HepG2 (cell line): ENCODE results near the gene HAUS7. TPM values are rescaled to one million over a fixed set of nuclear protein-coding genes. Genes with fewer than 3 reads are reported as not detected.

Experiments used
- ATAC-seq: fragments of 200-7000 bp; cut with Tn5 transposase; 3 replicates; pipeline ENCODE4 v1.9.1; 2020; ENCODE audit warnings: mild to moderate bottlenecking, moderate library complexity
- BruUV-seq: library from RNA; stranded (reverse); fragments of 400-500 nt; replicated peaks from 2 replicates; lab custom pipeline; 2021; lab: Mats Ljungman, UMichigan
- CTCF ChIA-PET: fragments of 300-600 bp; formaldehyde crosslinking; extraction: SDS; loops from one replicate; lab custom pipeline; 2021; ENCODE audit warnings: low total read pairs, inconsistent platforms, low intra/inter-chr PET ratio; lab: Yijun Ruan, JAX
- POLR2A ChIA-PET: fragments of 350-600 bp; sonication (Branson Sonifier 250); formaldehyde crosslinking; loops from one replicate; lab custom pipeline; 2020; ENCODE audit warnings: antibody characterized with exemption, inconsistent platforms; lab: Yijun Ruan, JAX
- DNase-seq: peaks from one replicate; pipeline ENCODE4 v3.0.0-alpha.2; 2015; ENCODE audit warnings: low spot score
- FAIRE-seq: peaks from 3 replicates; lab custom pipeline; 2011; peaks lifted over from hg19 to GRCh38; lab: Jason Lieb, UNC
- H2AFZ ChIP-seq: one replicate; pipeline ENCODE4 v1.6.1; 2011; ENCODE audit warnings: low read length, inconsistent platforms
- H3K27ac ChIP-seq: fragments of 300-600 bp; 3 replicates; pipeline ENCODE4 v1.8.0; 2011; ENCODE audit warnings: mixed run types, mild to moderate bottlenecking, mixed read lengths, low read length, inconsistent platforms; ENCODE audit not compliant: insufficient read depth; ENCODE audit errors: extremely low read length
- H3K27me3 ChIP-seq, 2 experiments: fragments of 200-600 bp in 1 of 2; 2 replicates in 1 of 2; 3 replicates in 1 of 2; pipeline versions ENCODE4 v1.6.0 to v1.8.0; 2011; ENCODE audit warnings: low read length in 2 of 2, mild to moderate bottlenecking in 2 of 2, moderate library complexity in 2 of 2, inconsistent platforms in 1 of 2; ENCODE audit not compliant: insufficient read depth in 2 of 2, control insufficient read depth in 1 of 2
- H3K36me3 ChIP-seq, 2 experiments: fragments of 200-600 bp in 1 of 2; replicated peaks in 1 of 2; 2 replicates in 1 of 2; 3 replicates in 1 of 2; pipeline versions ENCODE4 v1.5.1 to v1.8.0; 2011; ENCODE audit warnings: low read length in 2 of 2, inconsistent platforms in 1 of 2; ENCODE audit not compliant: insufficient read depth in 2 of 2, control insufficient read depth in 1 of 2
- H3K4me1 ChIP-seq: 2 replicates; pipeline ENCODE4 v1.5.1; 2012; ENCODE audit warnings: low read length, inconsistent platforms; ENCODE audit not compliant: insufficient read depth
- H3K4me2 ChIP-seq: 2 replicates; pipeline ENCODE4 v1.6.0; 2011; ENCODE audit warnings: low read depth, low read length, inconsistent platforms
- H3K4me3 ChIP-seq, 3 experiments: fragments of 200-600 bp in 1 of 3; sonication (generic), shearing (Covaris generic) in 1 of 3; replicated peaks in 1 of 3; 2 replicates each; pipeline ENCODE4 v1.5.1; 2011 to 2016; ENCODE audit warnings: low read length in 3 of 3, inconsistent platforms in 2 of 3, low read depth in 2 of 3, mild to moderate bottlenecking in 2 of 3, control low read depth in 1 of 3, mixed read lengths in 1 of 3; ENCODE audit not compliant: insufficient read depth in 1 of 3
- H3K79me2 ChIP-seq: one replicate; pipeline ENCODE4 v1.6.1; 2011; ENCODE audit warnings: low read length, inconsistent platforms; ENCODE audit not compliant: insufficient read depth
- H3K9ac ChIP-seq: 2 replicates; pipeline ENCODE4 v1.6.0; 2011; ENCODE audit warnings: mild to moderate bottlenecking, low read depth, low read length, inconsistent platforms; ENCODE audit not compliant: insufficient read depth
- H3K9me3 ChIP-seq: 2 replicates; pipeline ENCODE4 v1.5.1; 2012; ENCODE audit warnings: mild to moderate bottlenecking, low read length
- H4K20me1 ChIP-seq: 2 replicates; pipeline ENCODE4 v1.6.0; 2011; ENCODE audit warnings: inconsistent platforms, mild to moderate bottlenecking, low read length, moderate library complexity; ENCODE audit not compliant: insufficient read depth
- BORCS8-MEF2B ChIP-seq: sonication (generic); formaldehyde crosslinking; IDR thresholded peaks from 2 replicates; pipeline ENCODE4 v1.8.0; 2022; ENCODE audit warnings: mild to moderate bottlenecking, missing genetic modification reagents
- CHCHD3 ChIP-seq: sonication (generic); formaldehyde crosslinking; IDR thresholded peaks from 2 replicates; pipeline ENCODE4 v1.8.0; 2022; ENCODE audit warnings: mild to moderate bottlenecking, missing genetic modification reagents, moderate library complexity
- HHEX ChIP-seq: IDR thresholded peaks from 2 replicates; pipeline ENCODE4 v1.6.1; 2016; ENCODE audit warnings: control low read depth
- HIVEP1 ChIP-seq: sonication (generic); formaldehyde crosslinking; IDR thresholded peaks from 2 replicates; pipeline ENCODE4 v1.4.0; 2020; ENCODE audit warnings: mild to moderate bottlenecking, missing genetic modification reagents
- MIER3 ChIP-seq: IDR thresholded peaks from 2 replicates; pipeline ENCODE4 v1.6.1; 2016; ENCODE audit warnings: missing compliant biosample characterization, borderline replicate concordance
- PAX8 ChIP-seq: sonication (generic); formaldehyde crosslinking; IDR thresholded peaks from 2 replicates; pipeline ENCODE4 v1.8.0; 2022; ENCODE audit warnings: mild to moderate bottlenecking, missing genetic modification reagents, borderline replicate concordance
- SIX1 ChIP-seq: sonication (generic); formaldehyde crosslinking; IDR thresholded peaks from 2 replicates; pipeline ENCODE4 v1.4.0; 2020; ENCODE audit warnings: missing genetic modification reagents, borderline replicate concordance
- SMAD3 ChIP-seq: sonication (generic); formaldehyde crosslinking; IDR thresholded peaks from 2 replicates; pipeline ENCODE4 v1.4.0; 2020; ENCODE audit warnings: missing genetic modification reagents
- SMYD3 ChIP-seq: sonication (generic); formaldehyde crosslinking; IDR thresholded peaks from 2 replicates; pipeline ENCODE4 v1.8.1; 2023; ENCODE audit warnings: mild to moderate bottlenecking, missing genetic modification reagents
- SRF ChIP-seq: IDR thresholded peaks from 2 replicates; pipeline ENCODE4 v1.6.1; 2011; ENCODE audit warnings: mild to moderate bottlenecking, low read depth, low read length, moderate library complexity
- SSRP1 ChIP-seq: IDR thresholded peaks from 2 replicates; pipeline ENCODE4 v1.6.1; 2016; ENCODE audit warnings: control low read depth
- ZBTB3 ChIP-seq: sonication (generic); formaldehyde crosslinking; IDR thresholded peaks from 2 replicates; pipeline ENCODE4 v1.4.0; 2020; ENCODE audit warnings: low read depth, mild to moderate bottlenecking, moderate library complexity, missing genetic modification reagents, borderline replicate concordance
- ZC3H13 ChIP-seq: sonication (generic); formaldehyde crosslinking; IDR thresholded peaks from 2 replicates; pipeline ENCODE4 v1.8.1; 2023; ENCODE audit warnings: mild to moderate bottlenecking, missing genetic modification reagents, moderate library complexity
- ZNF672 ChIP-seq: sonication (generic); formaldehyde crosslinking; IDR thresholded peaks from 2 replicates; pipeline ENCODE4 v1.8.1; 2022; ENCODE audit warnings: missing genetic modification reagents
- ZNF749 ChIP-seq: sonication (generic); formaldehyde crosslinking; IDR thresholded peaks from 2 replicates; pipeline ENCODE4 v1.8.0; 2022; ENCODE audit warnings: mild to moderate bottlenecking, missing genetic modification reagents, moderate library complexity, borderline replicate concordance
- ZNF782 ChIP-seq: sonication (generic); formaldehyde crosslinking; IDR thresholded peaks from 2 replicates; pipeline ENCODE4 v1.4.0; 2020; ENCODE audit warnings: missing genetic modification reagents, mild to moderate bottlenecking, borderline replicate concordance
- WGBS: methylation state at CpG from one replicate; pipeline ENCODE4 v1.1.6; 2017; ENCODE audit warnings: low lambda C conversion rate; 5-methylcytosine and 5-hydroxymethylcytosine counted together
- in situ Hi-C: cut with HindIII; loops from 2 replicates; pipeline ENCODE4 v1.10.0; 2017; ENCODE audit warnings: low pct_unique_long_range_greater_than_20kb; ENCODE audit not compliant: extremely low pct_ligation_motif_present
- intact Hi-C: fragments of 100-400 bp; cut with micrococcal nuclease; formaldehyde crosslinking; loops from one replicate; pipeline ENCODE4 v1.10.0; 2022; ENCODE audit not compliant: unreplicated experiment
- polyA plus RNA-seq, 8 experiments: library from polyadenylated mRNA; depleted of rRNA in 3 of 8; stranded (reverse) in 7 of 8; unstranded in 1 of 8; fragments of >200 nt; fragmentation: Illumina TruSeq in 4 of 8; extraction: Trizol in 4 of 8; gene quantifications; 2 replicates each; pipeline versions ENCODE4 v1.2.1 to v1.2.3, GENCODE V29; 2011 to 2016; ENCODE audit warnings: low read depth in 4 of 8, missing spikeins in 1 of 8, mixed read lengths in 1 of 8; ENCODE audit not compliant: insufficient read depth in 1 of 8
- total RNA-seq, 5 experiments: library from RNA; depleted of rRNA; stranded (reverse); fragments of >200 nt; fragmentation: Illumina TruSeq; extraction: Trizol; gene quantifications; 2 replicates each; pipeline ENCODE4 v1.2.3, GENCODE V29; 2016; ENCODE audit warnings: low read depth in 1 of 5
- TF ChIP-seq, protein P1 (sequence below): IDR thresholded peaks from 2 replicates; pipeline ENCODE4 v1.6.1; 2016; ENCODE audit warnings: mild to moderate bottlenecking
- TF ChIP-seq, protein P2 (sequence below): IDR thresholded peaks from 2 replicates; pipeline ENCODE4 v1.6.1; 2012; ENCODE audit warnings: low read depth, low read length, improper control_type of control experiment
- TF ChIP-seq, protein P3 (sequence below): sonication (generic); formaldehyde crosslinking; IDR thresholded peaks from 2 replicates; pipeline ENCODE4 v1.4.0; 2020; ENCODE audit warnings: missing genetic modification reagents, borderline replicate concordance
- TF ChIP-seq, protein P4 (sequence below): sonication (generic); formaldehyde crosslinking; IDR thresholded peaks from 2 replicates; pipeline ENCODE4 v1.9.0; 2022; ENCODE audit warnings: low read depth, missing genetic modification reagents

The HAUS7 gene
- total and polyA plus RNA-seq, 2 of the 13 experiments (the other 11 are each of a cell fraction or from before 2014, with no cell fraction given): 10.9 to 42.4 TPM

DNA sequence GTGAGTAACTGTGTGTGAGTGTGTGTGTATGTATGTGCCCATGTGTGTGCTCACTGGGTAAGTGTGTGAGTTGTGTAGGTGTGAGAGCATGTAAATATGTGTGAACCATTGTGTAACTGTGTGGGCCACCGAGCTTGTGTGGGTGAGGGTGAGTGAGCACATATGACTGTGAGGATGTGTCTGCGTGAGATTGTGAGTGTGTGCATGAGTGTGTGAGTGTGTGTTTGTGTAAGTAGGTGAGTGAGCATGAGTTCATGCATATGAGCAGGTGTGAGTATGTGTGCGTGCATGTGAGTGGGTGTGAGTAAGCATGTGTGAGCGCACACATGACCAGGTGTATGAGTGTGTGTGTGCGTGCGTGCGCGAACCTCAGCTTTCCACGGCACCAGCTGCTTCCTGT is 45.7 kb upstream of the HAUS7 start:
- Histone ChIP-seq H3K36me3 (no peaks in the 10 kb centered on the region), H2AFZ (no peak overlapping the region), H3K9ac (no peak overlapping the region), H3K27me3 (peaks cover 0 to 10% of the 10 kb centered on the region in 2 experiments; a peak in 1 of 5 replicates), H3K4me3 (no peak overlapping the region), H3K79me2 (no peaks in the 10 kb centered on the region), H3K4me1 (no peaks in the 10 kb centered on the region), H3K4me2 (no peak overlapping the region), H3K9me3 (no peaks in the 10 kb centered on the region), H3K27ac (no peak overlapping the region), H4K20me1 (no peaks in the 10 kb centered on the region)
- intact Hi-C loops (no loop called here), in situ Hi-C loops (no loop called here)
- DNase-seq (no peak), ATAC-seq (no peak), FAIRE-seq (no peak)
- ChIA-PET CTCF (no interaction called here), POLR2A (no interaction called here)
- TF ChIP-seq ZC3H13 (CRISPR knock-in tag): no peak
- no peak for TF ChIP-seq SMAD3
- TF ChIP-seq HHEX (CRISPR knock-in tag): no peak
- no peak for TF ChIP-seq ZNF749 (CRISPR knock-in tag)
- no peak for TF ChIP-seq BORCS8-MEF2B
- no peak for TF ChIP-seq HIVEP1 (CRISPR knock-in tag)
- TF ChIP-seq ZNF672 (CRISPR knock-in tag): no peak
- TF ChIP-seq, protein P1, sequence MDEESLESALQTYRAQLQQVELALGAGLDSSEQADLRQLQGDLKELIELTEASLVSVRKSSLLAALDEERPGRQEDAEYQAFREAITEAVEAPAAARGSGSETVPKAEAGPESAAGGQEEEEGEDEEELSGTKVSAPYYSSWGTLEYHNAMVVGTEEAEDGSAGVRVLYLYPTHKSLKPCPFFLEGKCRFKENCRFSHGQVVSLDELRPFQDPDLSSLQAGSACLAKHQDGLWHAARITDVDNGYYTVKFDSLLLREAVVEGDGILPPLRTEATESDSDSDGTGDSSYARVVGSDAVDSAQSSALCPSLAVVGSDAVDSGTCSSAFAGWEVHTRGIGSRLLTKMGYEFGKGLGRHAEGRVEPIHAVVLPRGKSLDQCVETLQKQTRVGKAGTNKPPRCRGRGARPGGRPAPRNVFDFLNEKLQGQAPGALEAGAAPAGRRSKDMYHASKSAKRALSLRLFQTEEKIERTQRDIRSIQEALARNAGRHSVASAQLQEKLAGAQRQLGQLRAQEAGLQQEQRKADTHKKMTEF (CRISPR knock-in tag): no peak
- TF ChIP-seq, protein P2, sequence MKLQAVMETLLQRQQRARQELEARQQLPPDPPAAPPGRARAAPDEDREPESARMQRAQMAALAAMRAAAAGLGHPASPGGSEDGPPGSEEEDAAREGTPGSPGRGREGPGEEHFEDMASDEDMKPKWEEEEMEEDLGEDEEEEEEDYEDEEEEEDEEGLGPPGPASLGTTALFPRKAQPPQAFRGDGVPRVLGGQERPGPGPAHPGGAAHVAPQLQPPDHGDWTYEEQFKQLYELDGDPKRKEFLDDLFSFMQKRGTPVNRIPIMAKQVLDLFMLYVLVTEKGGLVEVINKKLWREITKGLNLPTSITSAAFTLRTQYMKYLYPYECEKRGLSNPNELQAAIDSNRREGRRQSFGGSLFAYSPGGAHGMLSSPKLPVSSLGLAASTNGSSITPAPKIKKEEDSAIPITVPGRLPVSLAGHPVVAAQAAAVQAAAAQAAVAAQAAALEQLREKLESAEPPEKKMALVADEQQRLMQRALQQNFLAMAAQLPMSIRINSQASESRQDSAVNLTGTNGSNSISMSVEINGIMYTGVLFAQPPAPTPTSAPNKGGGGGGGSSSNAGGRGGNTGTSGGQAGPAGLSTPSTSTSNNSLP: no peak
- no peak for TF ChIP-seq MIER3 (CRISPR knock-in tag)
- no peak for TF ChIP-seq SSRP1 (CRISPR knock-in tag)
- no peak for TF ChIP-seq SRF
- TF ChIP-seq ZBTB3 (CRISPR knock-in tag): no peak
- no peak for TF ChIP-seq SMYD3 (CRISPR knock-in tag)
- TF ChIP-seq PAX8 (CRISPR knock-in tag): no peak
- TF ChIP-seq CHCHD3: no peak
- TF ChIP-seq ZNF782 (CRISPR knock-in tag): no peak
- TF ChIP-seq, protein P3, sequence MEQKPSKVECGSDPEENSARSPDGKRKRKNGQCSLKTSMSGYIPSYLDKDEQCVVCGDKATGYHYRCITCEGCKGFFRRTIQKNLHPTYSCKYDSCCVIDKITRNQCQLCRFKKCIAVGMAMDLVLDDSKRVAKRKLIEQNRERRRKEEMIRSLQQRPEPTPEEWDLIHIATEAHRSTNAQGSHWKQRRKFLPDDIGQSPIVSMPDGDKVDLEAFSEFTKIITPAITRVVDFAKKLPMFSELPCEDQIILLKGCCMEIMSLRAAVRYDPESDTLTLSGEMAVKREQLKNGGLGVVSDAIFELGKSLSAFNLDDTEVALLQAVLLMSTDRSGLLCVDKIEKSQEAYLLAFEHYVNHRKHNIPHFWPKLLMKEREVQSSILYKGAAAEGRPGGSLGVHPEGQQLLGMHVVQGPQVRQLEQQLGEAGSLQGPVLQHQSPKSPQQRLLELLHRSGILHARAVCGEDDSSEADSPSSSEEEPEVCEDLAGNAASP: no peak
- no peak for TF ChIP-seq SIX1 (CRISPR knock-in tag)
- TF ChIP-seq, protein P4, sequence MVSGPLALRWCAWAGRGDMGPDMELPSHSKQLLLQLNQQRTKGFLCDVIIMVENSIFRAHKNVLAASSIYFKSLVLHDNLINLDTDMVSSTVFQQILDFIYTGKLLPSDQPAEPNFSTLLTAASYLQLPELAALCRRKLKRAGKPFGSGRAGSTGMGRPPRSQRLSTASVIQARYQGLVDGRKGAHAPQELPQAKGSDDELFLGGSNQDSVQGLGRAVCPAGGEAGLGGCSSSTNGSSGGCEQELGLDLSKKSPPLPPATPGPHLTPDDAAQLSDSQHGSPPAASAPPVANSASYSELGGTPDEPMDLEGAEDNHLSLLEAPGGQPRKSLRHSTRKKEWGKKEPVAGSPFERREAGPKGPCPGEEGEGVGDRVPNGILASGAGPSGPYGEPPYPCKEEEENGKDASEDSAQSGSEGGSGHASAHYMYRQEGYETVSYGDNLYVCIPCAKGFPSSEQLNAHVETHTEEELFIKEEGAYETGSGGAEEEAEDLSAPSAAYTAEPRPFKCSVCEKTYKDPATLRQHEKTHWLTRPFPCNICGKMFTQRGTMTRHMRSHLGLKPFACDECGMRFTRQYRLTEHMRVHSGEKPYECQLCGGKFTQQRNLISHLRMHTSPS: no peak
- whole genome bisulfite sequencing: 72% methylated on average over 9 of the region's 9 CpGs
- BruUV-seq: no TSS peak
